GM15510 (cell line): ENCODE results near the gene PSKH1.

Experiments
- POLR2A ChIP-seq: IDR thresholded peaks from 3 replicates; pipeline ENCODE4 v1.6.1; 2011; ENCODE audit warnings: borderline replicate concordance; ENCODE audit not compliant: insufficient read length; ENCODE audit errors: extremely low read depth

The PSKH1 gene

DNA sequence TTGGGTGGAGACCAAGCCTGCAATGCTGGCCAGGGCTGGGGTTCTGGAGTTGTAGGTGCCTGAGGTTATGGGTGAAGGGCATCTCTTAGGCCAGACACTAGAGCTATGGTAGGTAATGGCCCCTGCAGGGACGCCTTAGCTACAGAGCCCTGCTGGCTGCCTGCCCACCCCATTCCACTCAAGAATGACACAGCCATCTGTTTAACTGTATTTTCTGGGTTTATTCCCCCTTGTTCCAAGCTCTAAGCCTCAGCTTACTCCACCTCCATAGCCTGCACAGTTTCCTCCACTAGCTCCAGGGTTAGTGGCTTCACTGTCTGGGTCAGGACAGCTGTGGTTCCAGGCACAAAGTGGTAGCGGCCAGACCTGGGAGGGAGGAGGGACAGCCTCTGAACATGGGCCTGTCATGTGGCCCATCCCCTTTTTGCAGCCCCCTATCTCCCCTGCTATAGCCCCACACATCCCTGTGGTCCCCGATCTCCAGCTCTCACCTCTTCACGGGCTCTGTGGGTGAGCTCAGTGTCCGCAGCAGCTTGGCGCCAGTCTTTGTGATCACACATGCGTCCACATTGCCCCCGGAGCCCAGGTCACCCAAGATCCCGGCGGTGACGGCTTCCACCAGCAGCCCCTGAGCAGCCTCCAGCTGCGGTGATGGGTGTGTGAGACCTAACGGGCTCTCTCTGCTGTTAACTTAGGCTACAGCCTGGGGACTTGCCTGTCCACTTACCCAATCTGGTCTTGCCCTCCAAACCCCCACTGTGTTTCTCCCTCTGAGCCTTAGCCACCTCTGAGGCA is 41.4 kb downstream of the PSKH1 start:
- TF ChIP-seq POLR2A, result no peak

DNA sequence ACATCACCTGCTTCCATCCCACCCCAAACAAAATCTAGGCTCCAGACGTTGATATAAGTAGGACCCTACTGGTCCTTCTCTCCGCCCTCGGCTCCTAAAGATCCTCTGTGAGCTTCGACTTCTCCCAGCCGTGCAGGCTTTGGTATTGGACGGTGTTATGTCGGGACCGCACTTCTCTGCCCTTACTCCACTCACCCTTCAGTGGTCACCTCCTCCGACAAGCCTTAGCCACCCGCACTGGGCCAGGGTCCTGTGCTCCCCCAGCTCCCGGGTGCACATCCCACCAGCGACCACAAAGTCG is 42.0 kb downstream of the PSKH1 start:
- TF ChIP-seq POLR2A, result no peak

GRCh38 chr16:67935402-67936123 is 42.5 kb downstream of the PSKH1 start:
- TF ChIP-seq POLR2A, result peak; percentile 79

DNA sequence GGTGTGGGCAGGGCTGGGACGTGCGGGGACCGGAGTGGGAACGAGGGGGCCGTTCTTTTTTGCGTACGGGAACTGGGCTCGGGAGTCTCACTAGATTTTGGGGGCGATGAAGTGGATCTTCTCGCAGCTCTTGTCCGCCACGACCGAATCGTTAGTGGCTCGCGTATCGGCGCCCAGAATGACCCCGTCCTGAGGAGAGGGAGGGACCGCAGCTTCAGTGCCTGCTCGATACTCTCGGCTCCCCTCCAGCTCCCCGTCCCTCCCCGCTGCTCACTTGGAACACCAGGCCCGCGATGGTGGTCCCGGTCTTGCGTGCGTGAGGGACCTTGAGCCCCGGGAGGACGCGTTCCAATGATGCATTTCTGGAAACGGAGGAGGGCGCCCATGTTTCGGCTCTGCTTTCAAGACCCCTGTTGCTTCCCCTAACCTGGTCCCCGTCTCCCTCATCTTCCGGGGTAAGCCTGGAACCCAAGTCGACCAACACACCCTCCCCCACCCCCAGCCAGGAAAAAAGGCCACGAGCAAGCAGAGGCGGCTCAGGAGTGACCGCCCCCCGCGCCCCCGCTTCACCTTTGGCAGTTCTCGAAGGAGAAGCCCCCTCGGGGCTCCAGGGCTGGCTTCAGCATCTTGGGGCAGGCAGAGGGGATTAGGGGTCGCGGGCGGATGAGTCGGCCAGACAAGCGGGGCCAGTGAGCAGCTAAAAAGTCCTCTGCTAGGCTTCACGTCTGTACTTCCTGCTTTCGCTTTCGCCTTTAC is 43.2 kb downstream of the PSKH1 start, which contains the start of gene PSMB10:
PSMB10 (minus strand) TSS at position 727 of the 756 bp plus-strand sequence; CDS start at position 626, 101 bp downstream.
- TF ChIP-seq POLR2A, result peak; percentile 79

DNA sequence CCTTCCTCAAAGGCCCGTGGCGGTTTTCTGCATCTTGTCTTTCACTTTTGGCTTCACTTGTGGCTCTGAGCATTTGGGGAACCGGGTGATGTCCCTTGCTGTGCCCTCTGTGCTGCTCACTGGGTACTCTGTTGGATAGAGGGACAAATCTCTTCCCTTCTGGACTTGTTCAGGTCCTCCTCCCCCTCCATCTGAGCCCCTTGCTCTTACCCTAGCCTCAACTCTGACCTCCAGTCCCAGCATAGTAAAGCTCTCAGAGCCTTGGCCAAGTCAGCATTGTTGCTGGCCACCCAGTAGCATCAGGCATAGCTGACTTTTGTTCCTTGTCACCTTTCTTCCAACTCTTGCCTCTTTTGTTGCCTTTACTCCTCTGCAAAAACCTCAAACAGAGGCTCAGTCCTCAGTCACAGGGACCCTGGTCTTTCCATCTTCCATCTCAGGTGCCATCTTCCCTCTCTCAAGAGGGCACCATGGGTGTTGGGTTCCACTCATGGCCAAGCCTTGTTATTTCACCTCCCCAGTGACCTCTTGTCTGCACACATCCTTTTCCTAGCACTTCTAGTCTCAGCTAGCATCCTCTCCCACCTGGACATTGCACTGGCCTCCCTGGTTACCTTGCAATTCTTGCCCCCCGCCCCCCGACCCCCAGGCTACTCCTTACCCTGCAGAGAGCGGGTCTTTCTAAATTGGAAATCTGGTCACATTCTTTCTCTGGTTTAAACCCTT is 44.0 kb downstream of the PSKH1 start:
- peak; percentile 32 for TF ChIP-seq POLR2A

DNA sequence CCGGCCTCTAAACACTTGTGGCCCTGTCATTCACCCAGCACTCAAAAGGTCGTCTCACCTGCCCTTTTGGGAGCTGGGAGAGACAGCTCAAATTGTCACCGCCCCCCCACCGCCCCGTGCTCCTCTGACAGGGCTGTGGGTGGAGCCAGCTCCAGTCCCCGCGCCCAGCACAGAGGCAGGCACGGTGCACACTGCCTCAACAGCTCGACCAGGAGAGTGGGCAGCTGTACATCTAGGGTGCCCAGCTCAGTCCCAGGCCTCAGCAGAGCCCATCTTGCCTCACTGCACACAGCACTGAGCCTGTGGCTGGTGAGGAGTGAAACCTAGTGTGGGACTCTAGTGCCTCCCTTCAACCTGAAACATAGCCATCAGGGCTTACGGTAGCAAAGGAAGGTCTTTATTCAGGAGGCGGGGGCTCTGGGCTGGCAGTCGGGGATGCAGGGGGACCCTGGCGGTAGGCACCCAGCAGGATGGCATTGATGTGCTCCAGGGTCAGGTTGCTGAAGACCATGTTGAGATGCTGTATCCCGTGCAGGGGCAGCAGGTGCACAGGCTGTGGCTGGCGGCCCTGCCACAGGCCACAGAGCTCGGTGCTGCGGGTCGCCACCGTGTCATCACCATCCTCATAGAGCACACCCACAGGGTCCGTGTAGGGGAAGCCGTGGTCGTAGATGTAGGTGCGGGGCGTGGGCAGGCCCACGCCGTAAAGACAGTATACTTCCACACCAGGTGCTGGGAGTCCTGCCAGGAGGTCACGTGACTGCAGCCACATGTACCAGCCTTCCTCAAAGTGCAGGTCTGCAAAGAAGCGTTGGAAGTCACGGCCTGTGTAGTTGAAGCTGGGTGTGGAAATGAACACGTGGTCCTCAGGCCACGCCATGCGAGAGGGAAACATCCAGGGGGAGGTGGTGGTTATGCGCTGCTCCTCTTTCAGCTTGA is 46.7 kb downstream of the PSKH1 start:
- no peak for TF ChIP-seq POLR2A

DNA sequence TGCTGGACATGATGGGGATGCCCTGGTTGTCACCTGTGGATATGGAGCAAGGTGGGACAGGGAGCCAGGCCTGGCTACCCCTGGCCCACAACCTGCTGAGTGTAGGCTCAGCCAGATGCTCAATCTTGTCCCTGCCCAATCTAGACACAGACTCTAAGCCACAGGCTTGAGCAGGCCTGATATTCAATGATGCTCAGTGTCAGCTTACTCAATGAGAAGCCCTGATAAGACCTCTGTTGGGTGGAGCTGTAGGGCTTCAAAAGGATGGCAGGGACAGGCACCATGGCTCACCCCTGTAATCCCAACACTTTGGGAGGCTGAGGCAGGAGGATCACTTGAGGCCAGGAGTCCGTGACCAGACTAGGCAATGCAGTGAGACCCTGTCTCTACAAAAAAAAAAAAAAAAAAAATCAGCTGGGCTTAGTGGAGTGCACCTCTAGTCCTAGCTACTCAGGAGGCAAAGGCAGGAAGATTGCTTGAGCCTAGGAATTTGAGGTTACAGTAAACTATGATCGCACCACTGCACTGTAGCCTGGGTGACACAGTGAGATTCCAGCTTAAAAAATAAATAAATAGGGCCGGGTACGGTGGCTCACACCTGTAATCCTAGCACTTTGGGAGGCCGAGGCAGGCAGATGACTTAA is 47.5 kb downstream of the PSKH1 start:
- no peak for TF ChIP-seq POLR2A

DNA sequence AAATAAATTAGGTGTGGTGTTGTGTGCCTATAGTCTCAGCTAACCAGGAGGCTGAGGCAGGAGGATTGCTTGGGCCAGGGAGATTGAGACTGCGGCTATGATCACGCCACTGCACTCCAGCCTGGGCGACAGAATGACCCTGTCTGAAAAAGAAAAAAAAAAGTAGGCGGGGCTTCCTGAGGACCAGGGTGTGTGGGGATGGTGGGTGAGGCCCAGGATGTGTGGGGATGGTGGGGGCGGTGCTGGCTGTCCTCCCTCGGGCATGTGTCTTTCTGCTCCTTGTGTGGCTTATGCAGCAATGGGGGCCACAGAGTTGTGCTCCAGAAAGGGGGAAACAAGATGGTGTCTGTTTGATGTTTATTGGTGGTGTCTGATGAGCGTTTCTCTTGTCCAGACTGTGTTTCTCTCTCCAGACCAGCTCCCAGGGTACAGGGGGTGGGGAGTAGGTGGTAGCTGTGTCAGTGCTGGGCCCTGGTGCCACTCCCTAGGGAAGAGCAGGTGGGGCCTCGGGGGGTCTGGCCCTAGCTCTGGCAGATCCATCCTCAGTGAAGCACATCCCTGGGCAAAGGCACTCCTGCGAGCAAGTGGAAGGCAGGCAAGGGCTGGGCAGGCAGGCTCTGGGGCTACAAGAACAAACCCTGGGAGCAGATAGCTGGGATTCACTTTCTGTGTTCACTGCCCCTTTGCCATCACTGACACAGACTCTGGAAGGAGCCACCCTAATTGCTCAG is 48.6 kb downstream of the PSKH1 start:
- TF ChIP-seq POLR2A, result no peak

GRCh38 chr16:67942200-67942509 is 49.1 kb downstream of the PSKH1 start:
- TF ChIP-seq POLR2A, result no peak

DNA sequence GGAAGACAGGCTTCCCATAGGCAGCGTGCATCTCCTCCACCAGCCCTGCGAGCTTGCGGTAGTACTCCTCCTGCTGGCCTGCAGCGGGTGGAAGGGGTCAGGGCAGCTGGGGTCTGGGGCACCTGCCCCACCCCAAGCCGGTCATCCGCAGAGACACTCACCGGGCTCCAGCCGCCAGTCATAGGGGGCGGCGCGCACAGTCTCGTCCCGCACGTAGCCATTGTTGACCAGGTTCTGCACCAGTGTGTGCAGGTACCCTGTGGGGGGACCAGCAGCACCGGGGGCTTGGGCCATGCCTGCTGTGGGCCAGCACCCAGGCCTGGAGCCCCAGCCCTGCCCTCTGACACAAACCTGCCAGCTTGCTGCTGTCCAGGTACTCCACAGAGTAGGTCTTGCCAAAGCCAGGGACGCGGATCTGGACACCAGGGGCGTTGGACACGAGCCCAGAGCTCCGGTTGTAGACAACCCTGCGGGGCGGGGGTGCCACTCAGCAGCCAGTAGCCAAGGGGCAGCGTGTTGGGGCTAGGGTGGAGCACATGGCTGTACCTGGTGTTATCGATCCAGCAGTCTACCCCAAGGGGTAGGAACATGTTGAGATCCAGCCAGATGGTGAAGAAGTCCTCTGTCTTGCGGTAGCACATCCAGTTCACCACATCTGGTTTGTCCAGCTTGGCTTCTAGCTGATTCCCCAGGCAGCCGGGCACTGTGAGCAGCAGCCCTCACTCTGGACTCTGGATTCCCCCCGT is 49.6 kb downstream of the PSKH1 start:
- TF ChIP-seq POLR2A, result no peak

- no peak for TF ChIP-seq POLR2A
Measured at GRCh38 chr16:67943256-67943618, 50.2 kb downstream of the PSKH1 start.
